ENCODE measurements around the gene CTNNAL1. TPM values are rescaled to one million over a fixed set of nuclear protein-coding genes. Genes with fewer than 3 reads are reported as not detected.
"Not testable (repeated sequence)": the region's sequence is repeated elsewhere in the genome, so short reads cannot be mapped to it uniquely, and the experiment has no call there.

CTNNAL1 gene
- polyA plus RNA-seq (2013, experiment 1 of 4) = 86.2 TPM
- 81.6 TPM for polyA plus RNA-seq (2013, experiment 2 of 4)
- 61.9 TPM for polyA plus RNA-seq (2013, experiment 3 of 4)
- 69.5 TPM for polyA plus RNA-seq (2013, experiment 4 of 4)

- Histone ChIP-seq H3K9me3 (ENCODE audit: control insufficient read depth, low read length) (no peaks in the 10 kb centered on the region), H3K4me3 (ENCODE audit: insufficient read depth, low read depth, low read length) (peak within 1 kb of the TSS; percentile 91), H3K4me1 (ENCODE audit: control insufficient read depth, insufficient read depth, low read length) (peaks cover 13% of the 10 kb centered on the region), H3K27me3 (ENCODE audit: control insufficient read depth, insufficient read depth, low read length, poor library complexity, severe bottlenecking) (no peaks in the 10 kb centered on the region), H3K27ac (ENCODE audit: insufficient read depth, low read depth, low read length, poor library complexity, severe bottlenecking) (peak within 1 kb of the TSS; percentile 83), H3K36me3 (ENCODE audit: control insufficient read depth, insufficient read depth, low read length) (no peaks in the 10 kb centered on the region)
- 0% methylated on average over 99 of the region's 99 CpGs for WGBS, 2 experiments
Observed at GRCh38 chr9:109012876-109013678, at the start of gene CTNNAL1. TSS of gene CTNNAL1 (minus strand) at chr9:109013499. CDS start at chr9:109013442, 57 bp downstream.

- peaks cover 31% of the 10 kb centered on the region for H3K36me3 ChIP-seq (ENCODE audit: control insufficient read depth, insufficient read depth, low read length)
- H3K4me1 ChIP-seq (ENCODE audit: control insufficient read depth, insufficient read depth, low read length) = no peaks in the 10 kb centered on the region
- 96 to 97% methylated on average over 5 to 6 of the region's 6 CpGs for WGBS, 2 experiments
Observed at GRCh38 chr9:109062543-109062942, 49.2 kb upstream of the CTNNAL1 start.

GRCh38 chr9:109060191-109060590 lies 46.9 kb upstream of the CTNNAL1 start:
- no peak overlapping the region for H3K4me3 ChIP-seq (ENCODE audit: insufficient read depth, low read depth, low read length)
- no peak overlapping the region for H3K27ac ChIP-seq (ENCODE audit: insufficient read depth, low read depth, low read length, poor library complexity, severe bottlenecking)
- H3K36me3 ChIP-seq (ENCODE audit: control insufficient read depth, insufficient read depth, low read length) = peaks cover 42% of the 10 kb centered on the region
- no peaks in the 10 kb centered on the region for H3K27me3 ChIP-seq (ENCODE audit: control insufficient read depth, insufficient read depth, low read length, poor library complexity, severe bottlenecking)
- H3K4me1 ChIP-seq (ENCODE audit: control insufficient read depth, insufficient read depth, low read length) = no peaks in the 10 kb centered on the region
- no peaks in the 10 kb centered on the region for H3K9me3 ChIP-seq (ENCODE audit: control insufficient read depth, low read length)
- 0 to 61% methylated on average over 1 to 3 of the region's 3 CpGs for WGBS, 2 experiments

More at GRCh38 chr9:109062543-109062942, 49.2 kb upstream of the CTNNAL1 start:
- H3K9me3 ChIP-seq (ENCODE audit: control insufficient read depth, low read length) = no peaks in the 10 kb centered on the region
- no peaks in the 10 kb centered on the region for H3K27me3 ChIP-seq (ENCODE audit: control insufficient read depth, insufficient read depth, low read length, poor library complexity, severe bottlenecking)
- H3K4me3 ChIP-seq (ENCODE audit: insufficient read depth, low read depth, low read length) = no peak overlapping the region
- H3K27ac ChIP-seq (ENCODE audit: insufficient read depth, low read depth, low read length, poor library complexity, severe bottlenecking) = no peak overlapping the region

GRCh38 chr9:109053121-109053520 lies 39.8 kb upstream of the CTNNAL1 start:
- peaks cover 46% of the 10 kb centered on the region for H3K36me3 ChIP-seq (ENCODE audit: control insufficient read depth, insufficient read depth, low read length)
- not testable (repeated sequence) for H3K4me1 ChIP-seq (ENCODE audit: control insufficient read depth, insufficient read depth, low read length); H3K4me3 ChIP-seq (ENCODE audit: insufficient read depth, low read depth, low read length); H3K9me3 ChIP-seq (ENCODE audit: control insufficient read depth, low read length); H3K27me3 ChIP-seq (ENCODE audit: control insufficient read depth, insufficient read depth, low read length, poor library complexity, severe bottlenecking); H3K27ac ChIP-seq (ENCODE audit: insufficient read depth, low read depth, low read length, poor library complexity, severe bottlenecking)
- WGBS, 2 experiments = 84 to 96% methylated on average over 4 of the region's 4 CpGs

GRCh38 chr9:109052416-109052815 lies 39.1 kb upstream of the CTNNAL1 start:
- H3K4me3 ChIP-seq (ENCODE audit: insufficient read depth, low read depth, low read length) = no peak overlapping the region
- no peaks in the 10 kb centered on the region for H3K9me3 ChIP-seq (ENCODE audit: control insufficient read depth, low read length)
- no peak overlapping the region for H3K27ac ChIP-seq (ENCODE audit: insufficient read depth, low read depth, low read length, poor library complexity, severe bottlenecking)
- no peaks in the 10 kb centered on the region for H3K27me3 ChIP-seq (ENCODE audit: control insufficient read depth, insufficient read depth, low read length, poor library complexity, severe bottlenecking)
- no peaks in the 10 kb centered on the region for H3K4me1 ChIP-seq (ENCODE audit: control insufficient read depth, insufficient read depth, low read length)
- 93 to 99% methylated on average over 2 of the region's 2 CpGs for WGBS, 2 experiments
- peaks cover 53% of the 10 kb centered on the region for H3K36me3 ChIP-seq (ENCODE audit: control insufficient read depth, insufficient read depth, low read length)

- peaks cover 49% of the 10 kb centered on the region for H3K36me3 ChIP-seq (ENCODE audit: control insufficient read depth, insufficient read depth, low read length)
- H3K27me3 ChIP-seq (ENCODE audit: control insufficient read depth, insufficient read depth, low read length, poor library complexity, severe bottlenecking) = no peaks in the 10 kb centered on the region
- 88 to 100% methylated on average over 1 of the region's 1 CpG for WGBS, 2 experiments
- H3K9me3 ChIP-seq (ENCODE audit: control insufficient read depth, low read length) = no peaks in the 10 kb centered on the region
- no peak overlapping the region for H3K4me3 ChIP-seq (ENCODE audit: insufficient read depth, low read depth, low read length)
- H3K27ac ChIP-seq (ENCODE audit: insufficient read depth, low read depth, low read length, poor library complexity, severe bottlenecking) = no peak overlapping the region
- no peaks in the 10 kb centered on the region for H3K4me1 ChIP-seq (ENCODE audit: control insufficient read depth, insufficient read depth, low read length)
Observed at GRCh38 chr9:109051733-109052132, 38.4 kb upstream of the CTNNAL1 start.

GRCh38 chr9:109050444-109050843 lies 37.1 kb upstream of the CTNNAL1 start:
- Histone ChIP-seq H3K27ac (ENCODE audit: insufficient read depth, low read depth, low read length, poor library complexity, severe bottlenecking) (no peak overlapping the region), H3K27me3 (ENCODE audit: control insufficient read depth, insufficient read depth, low read length, poor library complexity, severe bottlenecking) (no peaks in the 10 kb centered on the region), H3K9me3 (ENCODE audit: control insufficient read depth, low read length) (no peaks in the 10 kb centered on the region), H3K4me3 (ENCODE audit: insufficient read depth, low read depth, low read length) (no peak overlapping the region), H3K36me3 (ENCODE audit: control insufficient read depth, insufficient read depth, low read length) (peaks cover 44% of the 10 kb centered on the region), H3K4me1 (ENCODE audit: control insufficient read depth, insufficient read depth, low read length) (no peaks in the 10 kb centered on the region)
- 82 to 83% methylated on average over 7 of the region's 7 CpGs for WGBS, 2 experiments

- H3K27me3 ChIP-seq (ENCODE audit: control insufficient read depth, insufficient read depth, low read length, poor library complexity, severe bottlenecking) = no peaks in the 10 kb centered on the region
- peaks cover 52% of the 10 kb centered on the region for H3K36me3 ChIP-seq (ENCODE audit: control insufficient read depth, insufficient read depth, low read length)
- no peak overlapping the region for H3K27ac ChIP-seq (ENCODE audit: insufficient read depth, low read depth, low read length, poor library complexity, severe bottlenecking)
- H3K9me3 ChIP-seq (ENCODE audit: control insufficient read depth, low read length) = no peaks in the 10 kb centered on the region
- 95 to 99% methylated on average over 3 of the region's 3 CpGs for WGBS, 2 experiments
- H3K4me3 ChIP-seq (ENCODE audit: insufficient read depth, low read depth, low read length) = no peak overlapping the region
- no peaks in the 10 kb centered on the region for H3K4me1 ChIP-seq (ENCODE audit: control insufficient read depth, insufficient read depth, low read length)
Observed at GRCh38 chr9:109048822-109049221, 35.5 kb upstream of the CTNNAL1 start.

- H3K4me1 ChIP-seq (ENCODE audit: control insufficient read depth, insufficient read depth, low read length) = no peaks in the 10 kb centered on the region
- H3K9me3 ChIP-seq (ENCODE audit: control insufficient read depth, low read length) = no peaks in the 10 kb centered on the region
- H3K4me3 ChIP-seq (ENCODE audit: insufficient read depth, low read depth, low read length) = no peak overlapping the region
- no peak overlapping the region for H3K27ac ChIP-seq (ENCODE audit: insufficient read depth, low read depth, low read length, poor library complexity, severe bottlenecking)
- 87 to 91% methylated on average over 2 of the region's 2 CpGs for WGBS, 2 experiments
- H3K27me3 ChIP-seq (ENCODE audit: control insufficient read depth, insufficient read depth, low read length, poor library complexity, severe bottlenecking) = no peaks in the 10 kb centered on the region
- H3K36me3 ChIP-seq (ENCODE audit: control insufficient read depth, insufficient read depth, low read length) = peaks cover 58% of the 10 kb centered on the region
Observed at GRCh38 chr9:109047259-109047658, 34.0 kb upstream of the CTNNAL1 start.

- WGBS, 2 experiments = 100% methylated on average over 1 of the region's 1 CpG
- Histone ChIP-seq H3K27ac (ENCODE audit: insufficient read depth, low read depth, low read length, poor library complexity, severe bottlenecking) (no peak overlapping the region), H3K36me3 (ENCODE audit: control insufficient read depth, insufficient read depth, low read length) (peaks cover 55% of the 10 kb centered on the region), H3K4me1 (ENCODE audit: control insufficient read depth, insufficient read depth, low read length) (no peaks in the 10 kb centered on the region), H3K4me3 (ENCODE audit: insufficient read depth, low read depth, low read length) (no peak overlapping the region), H3K9me3 (ENCODE audit: control insufficient read depth, low read length) (no peaks in the 10 kb centered on the region), H3K27me3 (ENCODE audit: control insufficient read depth, insufficient read depth, low read length, poor library complexity, severe bottlenecking) (no peaks in the 10 kb centered on the region)
Observed at GRCh38 chr9:109046346-109046745, 33.0 kb upstream of the CTNNAL1 start.

Measured in ectodermal cell (in vitro differentiated cells).